GM21526 (cell line): ENCODE data around the gene KPNA1.

Experiments
- ATAC-seq: cut with Tn5 transposase; IDR thresholded peaks from one replicate; pipeline ENCODE4 v1.9.1; 2021; ENCODE audit warnings: moderate library complexity; ENCODE audit not compliant: unreplicated experiment, low FRiP score

Gene KPNA1

DNA sequence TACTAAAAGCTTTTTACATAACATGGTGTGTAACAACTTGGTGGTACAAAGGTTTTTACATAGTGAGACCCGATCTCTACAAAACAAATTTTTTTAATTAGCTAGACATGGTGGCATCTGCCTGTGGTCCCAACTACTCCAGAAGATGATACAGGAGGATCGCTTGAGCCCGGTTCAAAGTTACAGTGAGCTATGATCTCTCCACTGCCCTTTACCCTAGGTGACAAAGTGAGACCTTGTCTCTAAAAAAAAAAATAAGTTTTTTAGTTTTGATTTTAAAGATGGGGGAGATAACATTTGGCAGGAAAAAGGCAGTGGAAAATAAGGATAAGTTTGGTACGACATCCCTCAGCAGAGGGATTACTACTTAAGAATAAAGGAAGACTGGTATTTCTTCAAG lies 124.8 kb downstream of the KPNA1 start:
- no peak for ATAC-seq

DNA sequence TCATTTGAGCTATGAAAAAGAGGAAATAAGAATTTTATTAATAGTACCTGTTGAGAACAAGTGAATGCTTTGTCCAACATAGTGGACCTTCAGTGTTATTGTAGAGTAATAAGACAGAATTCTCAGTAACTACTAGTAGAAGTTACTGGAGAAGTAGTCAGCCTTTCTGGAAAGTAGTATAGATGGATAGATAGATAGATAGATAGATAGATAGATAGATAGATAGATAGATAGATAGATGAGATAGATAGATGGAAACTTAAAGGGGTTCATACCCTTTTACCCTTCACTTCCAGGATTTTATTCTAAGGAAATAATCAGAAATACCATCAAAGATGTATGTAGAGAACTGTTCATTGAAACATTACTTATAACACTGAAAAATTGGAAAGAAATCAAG lies 125.5 kb downstream of the KPNA1 start:
- no peak for ATAC-seq

DNA sequence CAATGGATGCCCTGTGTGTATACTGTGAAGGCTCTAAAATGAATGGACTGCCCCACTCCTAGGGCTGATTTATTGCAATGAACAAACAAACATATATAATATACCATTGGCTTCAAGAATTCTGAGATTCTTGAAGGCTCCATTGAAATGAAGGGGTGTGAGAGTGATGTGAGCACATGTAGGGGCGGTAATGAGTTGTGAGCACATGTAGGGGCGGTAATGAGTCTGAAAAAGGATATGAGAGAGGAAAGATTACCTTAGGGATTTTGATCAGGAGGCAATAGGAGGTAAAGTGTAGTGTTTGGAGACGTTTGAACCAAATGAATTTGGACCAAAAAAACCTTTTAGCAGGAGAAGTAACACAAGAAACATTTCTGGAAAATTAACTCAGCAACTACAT lies 127.0 kb downstream of the KPNA1 start:
- no peak for ATAC-seq

DNA sequence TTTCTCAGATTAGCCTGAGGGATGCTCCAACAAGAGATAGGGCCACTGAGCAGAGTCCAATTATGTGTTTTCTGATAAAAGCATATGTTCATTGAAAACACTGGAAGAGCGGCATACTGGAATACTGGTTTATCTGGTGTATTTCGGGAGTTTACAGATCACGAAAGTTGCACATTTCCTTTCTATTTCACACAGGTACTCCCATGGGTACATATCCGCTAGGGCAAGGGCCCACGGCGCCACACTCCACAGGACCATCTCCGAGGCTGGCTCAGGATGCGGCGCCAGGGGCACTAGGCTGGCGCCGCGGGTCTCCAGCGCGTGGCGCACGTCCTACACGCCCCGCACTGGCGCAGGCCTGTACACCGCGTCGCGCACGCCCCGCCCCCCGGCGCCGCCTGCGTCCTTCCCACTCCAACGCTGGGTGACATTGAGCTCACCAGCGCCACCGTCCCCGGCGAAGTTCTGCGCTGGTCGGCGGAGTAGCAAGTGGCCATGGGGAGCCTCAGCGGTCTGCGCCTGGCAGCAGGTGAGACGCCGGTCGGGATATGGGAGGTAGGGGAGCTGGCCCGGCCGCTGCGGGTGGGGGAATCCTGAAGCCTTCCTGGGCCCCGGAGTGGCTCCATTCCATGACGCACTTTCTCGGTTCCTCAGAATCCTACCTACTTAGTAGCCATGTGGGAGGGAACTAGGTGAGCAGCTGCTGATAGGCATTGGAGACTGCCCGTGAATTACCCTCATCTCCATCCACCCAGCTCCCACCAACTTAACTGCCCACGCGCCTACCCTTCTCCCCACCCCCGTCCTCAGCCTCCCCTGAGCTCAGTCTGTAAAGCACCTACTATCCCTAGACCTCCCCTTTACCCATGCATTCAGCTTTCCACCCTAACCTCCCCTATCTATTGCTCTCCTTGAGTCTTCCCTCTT lies 130.7 kb downstream of the KPNA1 start, which contains the start of gene FAM162A:
Gene FAM162A, plus strand, starts transcription at position 412 of the 927 bp plus-strand sequence. Its CDS starts 84 bp downstream, at position 496.
- ATAC-seq = peak; percentile 92

DNA sequence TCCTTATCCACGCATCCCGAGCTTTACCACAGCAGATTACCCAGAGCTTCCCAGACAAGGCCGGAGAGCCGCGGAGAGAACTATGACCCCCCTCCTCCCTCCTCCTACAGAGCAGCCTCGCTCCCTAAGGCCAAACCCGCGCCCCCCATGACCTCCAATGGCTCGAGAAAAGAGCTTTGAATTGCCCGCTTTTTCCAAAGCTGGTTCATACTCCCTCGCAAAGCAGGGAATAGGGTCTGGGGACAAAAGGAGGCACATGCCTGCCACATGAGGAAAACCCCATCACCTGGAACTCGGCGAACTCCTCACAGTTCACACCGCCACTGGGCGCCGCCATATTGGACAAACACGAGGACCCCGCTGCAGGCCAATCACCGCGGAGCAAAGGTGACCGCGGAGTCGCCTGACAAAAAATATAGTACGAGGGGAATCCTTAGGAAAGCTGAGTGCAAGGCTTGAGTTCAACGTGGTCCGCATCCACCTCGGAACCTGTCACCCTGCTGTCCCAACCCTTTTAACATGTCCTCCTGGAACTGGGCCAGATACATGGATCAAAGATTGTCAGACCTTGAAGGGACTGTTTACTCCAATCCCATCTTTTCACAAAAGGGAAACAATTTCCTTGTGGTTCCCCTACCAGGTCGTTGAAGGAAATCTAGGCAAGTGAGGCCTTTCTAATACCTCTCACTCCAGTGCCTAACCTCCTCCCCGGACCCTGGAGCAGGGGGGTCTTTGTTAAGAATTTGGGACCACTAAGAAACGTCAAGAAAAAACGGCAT lies 131.7 kb downstream of the KPNA1 start, which contains the start of gene MIX23:
Gene MIX23, minus strand, starts transcription at position 344 of the 779 bp plus-strand sequence. Its CDS starts 7 bp downstream, at position 337.
- peak; percentile 38 for ATAC-seq

DNA sequence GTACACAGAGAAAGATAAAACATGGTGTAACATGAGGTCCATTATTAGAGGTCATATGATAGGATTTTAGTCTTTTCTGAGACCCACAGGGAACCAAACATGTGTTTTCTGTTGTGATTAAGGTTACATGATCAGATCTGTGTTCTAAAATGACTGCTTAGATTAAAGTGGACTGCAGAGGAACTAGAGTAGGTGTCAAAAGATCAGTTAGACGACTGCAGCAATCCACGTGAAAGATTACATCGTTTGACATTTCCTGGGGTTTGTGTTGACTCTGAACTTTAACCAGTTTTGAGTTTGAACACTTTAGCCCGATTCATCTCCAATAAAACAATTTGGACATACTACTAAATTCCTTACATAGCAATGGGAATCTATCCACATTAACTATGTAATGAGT lies 136.8 kb downstream of the KPNA1 start:
- no peak for ATAC-seq

DNA sequence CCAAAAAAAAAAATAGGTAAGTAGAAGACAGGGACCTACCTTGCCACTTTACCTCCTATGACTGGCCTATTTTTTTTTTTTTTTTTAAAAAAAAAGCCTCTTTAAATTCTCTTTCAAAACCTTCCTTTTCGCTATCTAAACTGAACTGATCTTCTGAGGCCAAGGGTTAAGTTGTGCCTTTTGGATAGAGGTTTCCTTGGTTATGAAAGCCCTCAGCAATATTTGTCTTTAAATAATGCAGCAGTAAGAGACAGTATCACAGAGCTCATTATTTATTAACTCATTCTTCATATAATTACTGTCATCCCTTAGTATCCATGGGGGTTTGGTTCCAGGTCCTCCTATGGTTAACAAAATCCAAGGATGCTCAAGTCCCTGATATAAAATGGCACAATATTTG lies 140.7 kb downstream of the KPNA1 start:
- ATAC-seq = no peak
